ENCODE results near the gene D2HGDH.
"Not testable (repeated sequence)": the region's sequence is repeated elsewhere in the genome, so short reads cannot be mapped to it uniquely, and the experiment has no call there.

Gene D2HGDH

GRCh38 chr2:241796610-241797138 lies 62.2 kb downstream of the D2HGDH start:
- DNase-seq, result no peak

- DNase-seq, result no peak
These were observed 63.1 kb downstream of the D2HGDH start for GRCh38 chr2:241797441-241798080.

GRCh38 chr2:241798081-241798630 lies 63.7 kb downstream of the D2HGDH start:
- DNase-seq, result no peak

- DNase-seq, result no peak
These were observed 64.4 kb downstream of the D2HGDH start for GRCh38 chr2:241798631-241799521.

- no peak for DNase-seq
These were observed 65.2 kb downstream of the D2HGDH start for GRCh38 chr2:241799522-241800197.

GRCh38 chr2:241800198-241800903 lies 65.9 kb downstream of the D2HGDH start:
- DNase-seq, result not testable (repeated sequence)

GRCh38 chr2:241801611-241802420 lies 67.4 kb downstream of the D2HGDH start:
- DNase-seq, result no peak

- no peak for DNase-seq
These were observed 68.2 kb downstream of the D2HGDH start for GRCh38 chr2:241802421-241803318.

GRCh38 chr2:241803387-241804325 lies 69.2 kb downstream of the D2HGDH start:
- DNase-seq, result no peak

- no peak for DNase-seq
These were observed 70.1 kb downstream of the D2HGDH start for GRCh38 chr2:241804326-241805229.

- DNase-seq, result not testable (repeated sequence)
These were observed 71.8 kb downstream of the D2HGDH start for GRCh38 chr2:241806217-241806616.

- DNase-seq, result no peak
These were observed 73.8 kb downstream of the D2HGDH start for GRCh38 chr2:241808051-241808720.

GRCh38 chr2:241808721-241809382 lies 74.4 kb downstream of the D2HGDH start, which contains the start of gene NEU4:
NEU4 (plus strand) TSS chr2:241809193; CDS start chr2:241814485, 5,292 bp downstream.
- DNase-seq, result no peak

- no peak for DNase-seq
These were observed 75.2 kb downstream of the D2HGDH start for GRCh38 chr2:241809383-241810306.

Measured in amniotic stem cell (primary cell).